H1 (cell line): ENCODE measurements around the gene THG1L. TPM values are rescaled to one million over a fixed set of nuclear protein-coding genes. Genes with fewer than 3 reads are reported as not detected.

Experiments used
- BACH1 ChIP-seq: IDR thresholded peaks from 2 replicates; pipeline ENCODE4 v1.6.1; 2012; ENCODE audit warnings: low read length, improper control_type of control experiment
- CHD7 ChIP-seq: fragments of 300-600 bp; sonication (generic); IDR thresholded peaks from 2 replicates; pipeline ENCODE4 v1.7.1; 2012; ENCODE audit warnings: low read length, moderate library complexity, mild to moderate bottlenecking, inconsistent platforms; ENCODE audit not compliant: insufficient replicate concordance
- EGR1 ChIP-seq: IDR thresholded peaks from 2 replicates; pipeline ENCODE4 v1.6.1; 2011; ENCODE audit warnings: low read depth, low read length, borderline replicate concordance
- polyA plus RNA-seq, 7 experiments: library from polyadenylated mRNA; depleted of rRNA in 3 of 7; stranded (reverse) in 5 of 7; unstranded in 2 of 7; fragments of >200 nt in 5 of 7; fragments of 200-250 nt in 2 of 7; gene quantifications; 1 replicate in 5 of 7; 2 replicates in 1 of 7; 4 replicates in 1 of 7; pipeline versions ENCODE4 v1.2.1 to v1.2.3, GENCODE V29; 2011 to 2013; ENCODE audit warnings: missing spikeins in 2 of 7, mixed read lengths in 2 of 7
- total RNA-seq: library from RNA; stranded (reverse); fragmentation: NEBNext Ultra II Directional; extraction: Animal tissue kit (Norgen Biotek cat#: 25700); gene quantifications from 2 replicates; pipeline ENCODE4 v1.2.1, GENCODE V29; 2021

Gene THG1L
- total and polyA plus RNA-seq, 2 of the 8 experiments (the other 6 are each of a cell fraction or from before 2014, with no cell fraction given), result 8.1 to 12.4 TPM

- no peak for TF ChIP-seq CHD7
- TF ChIP-seq EGR1, result no peak
- no peak for TF ChIP-seq BACH1
Measured at GRCh38 chr5:157709346-157709745, 21.9 kb upstream of the THG1L start (continued).
